Mesodermal cell (in vitro differentiated cells): ENCODE measurements around the gene SLC22A15.
"Not testable (repeated sequence)": the region's sequence is repeated elsewhere in the genome, so short reads cannot be mapped to it uniquely, and the experiment has no call there.

ENCODE experiments used
- H3K27ac ChIP-seq: 2 replicates; pipeline ENCODE4 v1.7.0; 2013; ENCODE audit warnings: mild to moderate bottlenecking, low read depth, low read length, moderate library complexity; ENCODE audit not compliant: severe bottlenecking
- H3K36me3 ChIP-seq: 2 replicates; pipeline ENCODE4 v1.7.1; 2013; ENCODE audit warnings: mild to moderate bottlenecking, low read length, moderate library complexity; ENCODE audit not compliant: control insufficient read depth, insufficient read depth
- H3K4me1 ChIP-seq: one replicate; pipeline ENCODE4 v1.7.1; 2013; ENCODE audit warnings: mild to moderate bottlenecking, low read length; ENCODE audit not compliant: insufficient read depth, control insufficient read depth, poor library complexity, severe bottlenecking
- H3K4me3 ChIP-seq: 2 replicates; pipeline ENCODE4 v1.7.0; 2013; ENCODE audit warnings: low read length, control low read depth, mild to moderate bottlenecking; ENCODE audit not compliant: insufficient read depth, poor library complexity, severe bottlenecking; ENCODE audit errors: extremely low read depth
- H3K9me3 ChIP-seq: 2 replicates; pipeline ENCODE4 v1.7.1; 2013; ENCODE audit warnings: mild to moderate bottlenecking, low read length, moderate library complexity; ENCODE audit not compliant: control insufficient read depth
- WGBS, 2 experiments: methylation state at CpG; one replicate each; pipeline ENCODE4 v1.1.5; 2013; ENCODE audit warnings: missing lambda C conversion rate in 2 of 2; ENCODE audit not compliant: insufficient coverage in 2 of 2; 5-methylcytosine and 5-hydroxymethylcytosine counted together

Gene SLC22A15

DNA sequence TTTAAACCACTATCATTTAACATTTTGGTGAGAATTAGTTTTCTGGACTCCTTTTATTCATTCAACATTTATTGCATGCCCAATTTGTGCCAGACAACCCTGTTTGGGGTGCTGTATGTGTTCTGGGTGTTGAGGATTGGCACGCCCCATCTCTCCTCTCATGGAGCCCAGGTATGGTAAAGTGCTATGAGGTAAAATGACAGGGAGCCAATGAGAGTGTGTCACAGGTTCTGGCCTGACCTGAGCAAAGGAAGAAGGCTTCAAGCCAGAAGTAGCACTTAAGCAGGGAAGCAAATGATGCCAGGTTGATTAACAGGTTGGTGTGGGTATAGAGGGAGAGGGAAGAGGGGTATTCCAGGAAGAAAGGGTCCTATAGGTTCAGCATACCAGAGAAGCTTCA lies 21.1 kb upstream of the SLC22A15 start:
- H3K4me1 ChIP-seq = no peaks in the 10 kb centered on the region

GRCh38 chr1:115958866-115959265 lies 17.4 kb upstream of the SLC22A15 start:
- whole genome bisulfite sequencing, 2 experiments = 88 to 100% methylated on average over 2 of the region's 2 CpGs
- no peaks in the 10 kb centered on the region for H3K9me3 ChIP-seq
- no peak overlapping the region for H3K27ac ChIP-seq
- H3K4me1 ChIP-seq = no peaks in the 10 kb centered on the region
- H3K4me3 ChIP-seq = no peak overlapping the region
- H3K36me3 ChIP-seq = no peaks in the 10 kb centered on the region

More for the DNA sequence above, 21.1 kb upstream of the SLC22A15 start:
- no peaks in the 10 kb centered on the region for H3K9me3 ChIP-seq
- H3K27ac ChIP-seq = no peak overlapping the region
- H3K4me3 ChIP-seq = no peak overlapping the region
- no peaks in the 10 kb centered on the region for H3K36me3 ChIP-seq
- WGBS, 2 experiments = 100% methylated on average over 1 of the region's 1 CpG; no CpG with 5 or more reads in 1 of the 2 experiments

DNA sequence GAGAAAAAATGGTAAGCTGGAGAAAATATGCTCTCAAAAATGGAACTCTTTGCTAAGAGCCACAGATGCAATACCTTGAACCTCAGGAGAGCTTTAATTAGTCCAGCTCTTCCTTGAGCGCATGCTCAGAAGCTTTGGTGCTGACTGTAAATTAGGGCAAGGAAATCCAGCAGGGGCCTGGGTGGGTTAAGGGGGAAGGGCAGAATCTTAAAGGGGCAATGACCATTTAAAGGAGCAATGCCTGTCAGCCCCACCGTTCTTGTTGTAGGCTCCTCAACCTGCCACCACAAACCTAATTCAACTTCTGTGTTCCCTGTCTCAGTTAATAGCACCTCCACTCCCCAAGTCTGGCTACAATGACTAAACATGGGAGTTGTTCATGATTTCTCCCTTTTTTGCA lies 6.8 kb upstream of the SLC22A15 start:
- H3K36me3 ChIP-seq = no peaks in the 10 kb centered on the region
- no peaks in the 10 kb centered on the region for H3K4me1 ChIP-seq
- WGBS, 2 experiments = 14% methylated on average over 1 of the region's 2 CpGs
- no peak overlapping the region for H3K27ac ChIP-seq
- no peak overlapping the region for H3K4me3 ChIP-seq
- H3K9me3 ChIP-seq = no peaks in the 10 kb centered on the region

- not testable (repeated sequence) for H3K27ac ChIP-seq, H3K9me3 ChIP-seq
Observed at GRCh38 chr1:115971778-115972177, 4.5 kb upstream of the SLC22A15 start.

DNA sequence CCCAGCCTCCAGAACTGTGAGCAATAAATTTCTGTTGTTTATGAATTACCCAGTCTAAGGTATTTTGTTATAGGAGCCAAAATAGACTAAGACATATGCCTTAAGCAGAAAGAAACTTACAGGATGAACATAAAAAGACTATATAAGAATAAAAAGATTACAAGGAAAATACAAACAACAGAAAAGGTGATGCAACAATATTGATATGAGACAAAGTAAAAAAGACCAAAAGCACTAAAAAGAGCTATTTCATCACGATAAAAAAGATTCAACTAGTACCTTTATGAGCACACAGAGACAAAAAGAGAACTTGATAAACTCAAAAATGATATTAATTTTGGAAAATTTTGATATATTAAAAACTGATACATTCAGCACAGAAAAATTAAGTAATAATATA lies 3.2 kb upstream of the SLC22A15 start:
- no CpG with 5 or more reads among the region's 1 CpG for WGBS, 2 experiments
- Histone ChIP-seq H3K9me3 (no peaks in the 10 kb centered on the region), H3K4me1 (no peaks in the 10 kb centered on the region), H3K36me3 (no peaks in the 10 kb centered on the region), H3K4me3 (no peak overlapping the region), H3K27ac (no peak overlapping the region)

More at GRCh38 chr1:115971778-115972177, 4.5 kb upstream of the SLC22A15 start:
- H3K4me3 ChIP-seq, H3K36me3 ChIP-seq, H3K4me1 ChIP-seq: not testable (repeated sequence)
- WGBS, 2 experiments = 93% methylated on average over 3 of the region's 7 CpGs; no CpG with 5 or more reads in 1 of the 2 experiments

- Histone ChIP-seq H3K4me3 (peak overlapping the region; percentile 53), H3K36me3 (no peaks in the 10 kb centered on the region), H3K9me3 (no peaks in the 10 kb centered on the region), H3K27ac (no peak overlapping the region), H3K4me1 (no peaks in the 10 kb centered on the region)
- 53% methylated on average over 8 to 10 of the region's 11 CpGs for WGBS, 2 experiments
Observed at GRCh38 chr1:115975569-115976061, 698 bp upstream of the SLC22A15 start.

DNA sequence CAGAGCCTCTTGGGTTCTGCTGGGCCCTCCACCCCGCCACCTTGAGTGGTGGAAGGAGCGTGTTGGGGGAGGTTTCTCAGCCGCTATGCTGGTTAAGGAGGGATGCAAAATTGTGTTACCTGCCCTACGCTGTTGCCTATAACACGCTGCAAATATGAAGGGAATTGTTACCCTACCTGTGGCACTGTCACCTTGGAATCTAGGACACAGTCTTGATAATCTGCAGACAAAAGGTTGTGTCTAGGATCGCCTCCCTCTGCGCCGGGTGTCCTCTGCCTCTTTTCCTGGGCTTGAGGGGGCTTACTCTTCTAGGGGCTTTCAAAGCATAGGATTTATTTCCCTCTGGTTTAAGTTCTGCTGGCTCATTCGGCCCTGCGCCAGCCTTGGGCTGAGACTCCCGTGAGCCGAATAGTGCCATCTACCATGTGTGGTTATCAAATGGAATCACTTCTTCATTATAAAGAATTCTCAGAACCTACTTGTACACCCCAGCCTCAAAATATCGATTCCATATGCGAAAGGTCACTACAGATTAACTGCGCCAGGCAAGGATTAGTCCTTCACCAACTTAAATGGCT lies 697 bp downstream of the SLC22A15 start:
- 62 to 65% methylated on average over 13 to 14 of the region's 15 CpGs for WGBS, 2 experiments
- Histone ChIP-seq H3K9me3 (no peaks in the 10 kb centered on the region), H3K27ac (no peak overlapping the region)

GRCh38 chr1:115977499-115978258 lies 1.4 kb downstream of the SLC22A15 start:
- H3K4me3 ChIP-seq = no peak overlapping the region
- no peaks in the 10 kb centered on the region for H3K9me3 ChIP-seq
- WGBS, 2 experiments = 80 to 95% methylated on average over 2 to 8 of the region's 9 CpGs
- H3K36me3 ChIP-seq = no peaks in the 10 kb centered on the region
- peaks cover 3% of the 10 kb centered on the region for H3K4me1 ChIP-seq
- H3K27ac ChIP-seq = no peak overlapping the region

More for the DNA sequence above, 697 bp downstream of the SLC22A15 start:
- no peaks in the 10 kb centered on the region for H3K36me3 ChIP-seq
- H3K4me1 ChIP-seq = peaks cover 3% of the 10 kb centered on the region
- H3K4me3 ChIP-seq = peak overlapping the region; percentile 53

DNA sequence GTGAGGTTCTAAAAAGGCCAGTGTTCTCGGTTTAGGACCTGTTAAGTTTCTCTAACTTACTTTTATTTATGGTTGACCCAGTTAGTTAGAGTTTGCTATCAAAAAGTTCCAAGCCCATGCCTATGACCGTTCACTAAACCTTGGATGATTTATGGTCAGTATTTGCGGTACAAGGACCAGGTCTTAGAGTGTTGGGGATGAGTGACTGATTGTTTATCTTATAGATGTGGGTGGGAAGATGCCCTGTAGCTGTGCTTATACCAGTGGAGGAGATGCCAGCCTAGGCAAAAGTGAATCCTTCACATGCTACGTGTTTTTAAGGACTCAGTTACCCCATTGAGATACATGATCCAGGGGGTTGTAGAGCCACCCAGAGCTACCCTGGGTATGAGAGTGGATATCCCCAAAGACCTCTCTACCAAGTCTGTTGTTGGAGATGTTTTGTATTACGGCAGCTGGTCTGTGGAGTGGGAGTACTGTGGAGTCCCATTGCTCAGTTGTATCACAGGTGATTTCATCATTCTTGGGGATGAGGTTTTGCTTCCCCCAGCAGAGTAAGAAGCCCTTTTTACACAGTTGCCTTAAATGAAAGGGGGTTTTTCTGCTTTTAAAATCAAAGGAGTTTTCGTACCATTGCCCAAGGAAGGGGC lies 2.1 kb downstream of the SLC22A15 start:
- 89 to 95% methylated on average over 3 to 4 of the region's 6 CpGs for WGBS, 2 experiments
- Histone ChIP-seq H3K27ac (no peak overlapping the region), H3K9me3 (no peaks in the 10 kb centered on the region), H3K4me1 (peaks cover 3% of the 10 kb centered on the region), H3K36me3 (no peaks in the 10 kb centered on the region), H3K4me3 (no peak overlapping the region)

DNA sequence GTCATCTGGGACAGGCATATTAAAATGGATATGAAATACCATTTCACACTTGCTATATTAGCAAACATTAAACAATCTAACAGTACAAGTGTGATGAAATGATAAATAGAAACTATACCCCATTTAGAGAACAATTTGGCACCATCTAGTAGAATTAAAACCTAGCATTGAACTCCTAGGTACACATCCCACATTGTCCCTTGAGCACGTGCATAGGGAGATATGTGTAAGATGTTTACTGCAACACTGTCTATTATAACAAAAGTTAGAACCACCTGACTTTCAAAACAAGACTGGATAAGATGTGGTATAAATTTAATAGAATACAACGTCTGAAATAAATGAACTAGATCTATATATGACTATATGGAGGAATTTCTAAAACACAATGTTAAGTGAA lies 3.8 kb downstream of the SLC22A15 start:
- no CpG with 5 or more reads among the region's 2 CpGs for WGBS, 2 experiments
- peaks cover 3% of the 10 kb centered on the region for H3K4me1 ChIP-seq
- no peaks in the 10 kb centered on the region for H3K36me3 ChIP-seq
- H3K4me3 ChIP-seq = no peak overlapping the region
- H3K9me3 ChIP-seq = no peaks in the 10 kb centered on the region
- H3K27ac ChIP-seq = no peak overlapping the region
